ENCODE data around the gene GPR52. TPM values are rescaled to one million over a fixed set of nuclear protein-coding genes. Genes with fewer than 3 reads are reported as not detected.

GPR52 gene
- total RNA-seq, 2 experiments from 2014 or later, result 2.2 to 2.3 TPM

- H3K27me3 Mint-ChIP-seq (ENCODE audit: low read depth), result no peaks in the 10 kb centered on the region
- no peak for ATAC-seq
Measured at GRCh38 chr1:174469687-174470086, 21.9 kb downstream of the GPR52 start.

GRCh38 chr1:174479281-174479680 is 31.5 kb downstream of the GPR52 start:
- H3K9me3 Mint-ChIP-seq (ENCODE audit: insufficient read depth), result no peaks in the 10 kb centered on the region
- no peak overlapping the region for H3K27ac Mint-ChIP-seq
- ChIA-PET CTCF (no interaction called here), POLR2A (no interaction called here)
- ATAC-seq (no peak), DNase-seq (no peak)
- no peaks in the 10 kb centered on the region for H3K4me1 Mint-ChIP-seq (ENCODE audit: low read depth)
- no peak overlapping the region for H3K4me3 Mint-ChIP-seq
- no peaks in the 10 kb centered on the region for H3K36me3 Mint-ChIP-seq (ENCODE audit: low read depth)
- no peaks in the 10 kb centered on the region for H3K27me3 Mint-ChIP-seq (ENCODE audit: low read depth)

More at GRCh38 chr1:174469687-174470086, 21.9 kb downstream of the GPR52 start:
- CTCF ChIA-PET, result no interaction called here
- H3K4me3 Mint-ChIP-seq, result no peak overlapping the region
- no peak for DNase-seq
- no peaks in the 10 kb centered on the region for H3K36me3 Mint-ChIP-seq (ENCODE audit: low read depth)
- POLR2A ChIA-PET, result no interaction called here
- no peak overlapping the region for H3K27ac Mint-ChIP-seq
- no peaks in the 10 kb centered on the region for H3K4me1 Mint-ChIP-seq (ENCODE audit: low read depth)
- no peaks in the 10 kb centered on the region for H3K9me3 Mint-ChIP-seq (ENCODE audit: insufficient read depth)

- no peak overlapping the region for H3K4me3 Mint-ChIP-seq
- H3K9me3 Mint-ChIP-seq (ENCODE audit: insufficient read depth), result no peaks in the 10 kb centered on the region
- no peaks in the 10 kb centered on the region for H3K4me1 Mint-ChIP-seq (ENCODE audit: low read depth)
- CTCF ChIA-PET, result interaction anchor here (1.4 kb wide), 1 partner anchor 217 kb away, joined by 4 read pairs; no protein-coding TSS in a partner anchor
- no peaks in the 10 kb centered on the region for H3K36me3 Mint-ChIP-seq (ENCODE audit: low read depth)
- DNase-seq (no peak), ATAC-seq (no peak)
- H3K27me3 Mint-ChIP-seq (ENCODE audit: low read depth), result no peaks in the 10 kb centered on the region
- H3K27ac Mint-ChIP-seq, result no peak overlapping the region
- POLR2A ChIA-PET, result no interaction called here
Measured at GRCh38 chr1:174480324-174480723, 32.6 kb downstream of the GPR52 start.

GRCh38 chr1:174491606-174492005 is 43.8 kb downstream of the GPR52 start:
- Mint-ChIP-seq H3K36me3 (ENCODE audit: low read depth) (peaks cover 6% of the 10 kb centered on the region), H3K9me3 (ENCODE audit: insufficient read depth) (peaks cover 5% of the 10 kb centered on the region), H3K27ac (no peak overlapping the region), H3K4me3 (no peak overlapping the region), H3K27me3 (ENCODE audit: low read depth) (no peaks in the 10 kb centered on the region), H3K4me1 (ENCODE audit: low read depth) (peaks cover 5% of the 10 kb centered on the region)
- no peak for DNase-seq
- no peak for ATAC-seq
- POLR2A ChIA-PET, result no interaction called here
- CTCF ChIA-PET, result no interaction called here

GRCh38 chr1:174497478-174497877 is 49.7 kb downstream of the GPR52 start:
- Mint-ChIP-seq H3K36me3 (ENCODE audit: low read depth) (no peaks in the 10 kb centered on the region), H3K4me1 (ENCODE audit: low read depth) (no peaks in the 10 kb centered on the region), H3K9me3 (ENCODE audit: insufficient read depth) (no peaks in the 10 kb centered on the region), H3K4me3 (no peak overlapping the region), H3K27me3 (ENCODE audit: low read depth) (no peaks in the 10 kb centered on the region), H3K27ac (no peak overlapping the region)
- POLR2A ChIA-PET, result no interaction called here
- ATAC-seq (no peak), DNase-seq (no peak)
- CTCF ChIA-PET, result no interaction called here
